Endodermal cell (in vitro differentiated cells): Measurements from ENCODE around the gene FOXO6. TPM values are rescaled to one million over a fixed set of nuclear protein-coding genes. Genes with fewer than 3 reads are reported as not detected.

Experiments
- DNase-seq: peaks from one replicate; pipeline ENCODE4 v3.0.0-alpha.2; 2017
- H3K27ac ChIP-seq: 2 replicates; pipeline ENCODE4 v1.5.1; 2013; ENCODE audit warnings: mild to moderate bottlenecking, low read depth, low read length, moderate library complexity
- H3K27me3 ChIP-seq: 2 replicates; pipeline ENCODE4 v1.6.1; 2013; ENCODE audit warnings: mild to moderate bottlenecking, low read length, moderate library complexity; ENCODE audit not compliant: insufficient read depth, control insufficient read depth, poor library complexity, severe bottlenecking
- H3K36me3 ChIP-seq: 2 replicates; pipeline ENCODE4 v1.7.0; 2013; ENCODE audit warnings: mild to moderate bottlenecking, low read length, moderate library complexity; ENCODE audit not compliant: control insufficient read depth, insufficient read depth
- H3K4me1 ChIP-seq: one replicate; pipeline ENCODE4 v1.7.0; 2013; ENCODE audit warnings: low read length; ENCODE audit not compliant: control insufficient read depth, insufficient read depth
- H3K4me3 ChIP-seq: 2 replicates; pipeline ENCODE4 v1.5.1; 2013; ENCODE audit warnings: mild to moderate bottlenecking, low read length, moderate library complexity
- H3K9ac ChIP-seq: 2 replicates; pipeline ENCODE4 v1.6.1; 2013; ENCODE audit warnings: mild to moderate bottlenecking, low read length, moderate library complexity; ENCODE audit not compliant: poor library complexity, severe bottlenecking; ENCODE audit errors: extremely low read depth
- H3K9me3 ChIP-seq: 2 replicates; pipeline ENCODE4 v1.6.1; 2013; ENCODE audit warnings: mild to moderate bottlenecking, low read length, moderate library complexity; ENCODE audit not compliant: control insufficient read depth
- H3K27ac Mint-ChIP-seq: 2 replicates; pipeline ENCODE4 v1.8.0; 2020; ENCODE audit warnings: mixed read lengths
- H3K27me3 Mint-ChIP-seq: 2 replicates; pipeline ENCODE4 v1.8.0; 2021; ENCODE audit warnings: mild to moderate bottlenecking, mixed read lengths; ENCODE audit not compliant: insufficient read depth
- H3K36me3 Mint-ChIP-seq: 2 replicates; pipeline ENCODE4 v1.8.0; 2020; ENCODE audit warnings: low read depth, mixed read lengths
- H3K4me1 Mint-ChIP-seq: 2 replicates; pipeline ENCODE4 v1.8.0; 2020; ENCODE audit warnings: mixed read lengths
- H3K4me3 Mint-ChIP-seq: 2 replicates; pipeline ENCODE4 v1.8.0; 2020; ENCODE audit warnings: mild to moderate bottlenecking, moderate library complexity, mixed read lengths
- H3K9me3 Mint-ChIP-seq: 2 replicates; pipeline ENCODE4 v1.8.0; 2020; ENCODE audit warnings: mild to moderate bottlenecking, mixed read lengths
- WGBS, 2 experiments: methylation state at CpG; one replicate each; pipeline versions ENCODE4 v1.1.5 to v1.1.7; 2013; ENCODE audit warnings: missing lambda C conversion rate in 2 of 2, mixed read lengths in 1 of 2; ENCODE audit not compliant: insufficient coverage in 1 of 2, insufficient read length in 1 of 2; 5-methylcytosine and 5-hydroxymethylcytosine counted together
- total RNA-seq, 2 donors: library from RNA; stranded (reverse); fragmentation: NEBNext Ultra II Directional in 1 of 2; extraction: Animal tissue kit (Norgen Biotek cat#: 25700) in 1 of 2; gene quantifications; 2 replicates in 1 of 2; 3 replicates in 1 of 2; pipeline ENCODE4 v1.2.1, GENCODE V29; 2021
- TF ChIP-seq, protein P1 (sequence below): fragments of 200-600 bp; sonication (generic); conservative IDR thresholded peaks from 2 replicates; pipeline ENCODE4 v1.5.0; 2021; ENCODE audit warnings: antibody characterized with exemption, mild to moderate bottlenecking

Gene FOXO6
- total RNA-seq, 2 donors from 2014 or later, result 1.7 to 1.8 TPM

DNA sequence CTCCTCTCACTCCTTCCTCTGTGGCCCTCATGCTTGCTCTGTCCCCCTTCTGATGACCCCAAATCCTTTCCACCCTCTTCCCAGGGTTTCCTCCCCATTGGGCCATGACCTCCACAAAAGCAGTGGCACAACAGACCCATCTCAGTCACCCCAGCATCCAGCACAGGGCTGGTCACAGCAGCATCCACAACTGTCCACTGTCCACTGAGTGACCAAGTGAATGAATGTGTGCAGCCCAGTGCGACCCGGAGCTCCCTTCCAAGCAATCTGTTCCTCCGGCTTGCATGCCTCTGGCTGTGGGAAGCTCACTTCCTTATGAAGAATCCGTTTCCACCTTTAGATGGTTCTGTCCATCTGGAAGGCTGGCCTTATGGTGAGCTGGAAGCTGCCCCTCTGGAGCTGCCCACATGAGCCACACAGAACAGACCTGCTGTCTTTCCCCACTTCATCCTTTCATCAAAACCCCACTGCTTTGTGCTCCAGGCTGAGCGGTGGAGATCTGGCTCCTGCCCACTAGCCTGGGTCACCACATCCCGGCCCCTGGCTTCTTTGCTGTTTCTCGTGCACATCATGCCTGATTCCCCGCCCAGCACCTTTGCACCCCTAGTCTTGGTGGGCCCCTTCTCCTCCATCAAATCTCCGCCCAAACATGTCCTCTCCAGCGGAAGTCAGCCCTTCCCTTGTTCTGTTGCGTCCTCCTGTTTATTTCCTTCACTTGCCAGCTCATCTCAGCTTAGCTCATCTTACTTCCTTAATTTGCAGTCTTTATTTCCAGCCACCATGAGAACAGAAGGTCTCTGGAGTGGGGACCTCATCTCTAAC lies 66.9 kb downstream of the FOXO6 start:
- no peaks in the 10 kb centered on the region for H3K9me3 Mint-ChIP-seq
- WGBS, 2 experiments, result 92 to 98% methylated on average over 11 of the region's 11 CpGs
- Histone ChIP-seq H3K27ac (no peak overlapping the region), H3K27me3 (no peaks in the 10 kb centered on the region), H3K4me3 (no peak overlapping the region), H3K4me1 (no peaks in the 10 kb centered on the region), H3K9ac (no peak overlapping the region), H3K9me3 (no peaks in the 10 kb centered on the region), H3K36me3 (no peaks in the 10 kb centered on the region)
- peaks cover 9% of the 10 kb centered on the region for H3K27me3 Mint-ChIP-seq
- TF ChIP-seq, protein P1, sequence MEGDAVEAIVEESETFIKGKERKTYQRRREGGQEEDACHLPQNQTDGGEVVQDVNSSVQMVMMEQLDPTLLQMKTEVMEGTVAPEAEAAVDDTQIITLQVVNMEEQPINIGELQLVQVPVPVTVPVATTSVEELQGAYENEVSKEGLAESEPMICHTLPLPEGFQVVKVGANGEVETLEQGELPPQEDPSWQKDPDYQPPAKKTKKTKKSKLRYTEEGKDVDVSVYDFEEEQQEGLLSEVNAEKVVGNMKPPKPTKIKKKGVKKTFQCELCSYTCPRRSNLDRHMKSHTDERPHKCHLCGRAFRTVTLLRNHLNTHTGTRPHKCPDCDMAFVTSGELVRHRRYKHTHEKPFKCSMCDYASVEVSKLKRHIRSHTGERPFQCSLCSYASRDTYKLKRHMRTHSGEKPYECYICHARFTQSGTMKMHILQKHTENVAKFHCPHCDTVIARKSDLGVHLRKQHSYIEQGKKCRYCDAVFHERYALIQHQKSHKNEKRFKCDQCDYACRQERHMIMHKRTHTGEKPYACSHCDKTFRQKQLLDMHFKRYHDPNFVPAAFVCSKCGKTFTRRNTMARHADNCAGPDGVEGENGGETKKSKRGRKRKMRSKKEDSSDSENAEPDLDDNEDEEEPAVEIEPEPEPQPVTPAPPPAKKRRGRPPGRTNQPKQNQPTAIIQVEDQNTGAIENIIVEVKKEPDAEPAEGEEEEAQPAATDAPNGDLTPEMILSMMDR, result no peak
- no peak overlapping the region for H3K4me3 Mint-ChIP-seq
- no peak overlapping the region for H3K27ac Mint-ChIP-seq
- H3K36me3 Mint-ChIP-seq, result no peaks in the 10 kb centered on the region
- no peak for DNase-seq
- peaks cover 5% of the 10 kb centered on the region for H3K4me1 Mint-ChIP-seq

DNA sequence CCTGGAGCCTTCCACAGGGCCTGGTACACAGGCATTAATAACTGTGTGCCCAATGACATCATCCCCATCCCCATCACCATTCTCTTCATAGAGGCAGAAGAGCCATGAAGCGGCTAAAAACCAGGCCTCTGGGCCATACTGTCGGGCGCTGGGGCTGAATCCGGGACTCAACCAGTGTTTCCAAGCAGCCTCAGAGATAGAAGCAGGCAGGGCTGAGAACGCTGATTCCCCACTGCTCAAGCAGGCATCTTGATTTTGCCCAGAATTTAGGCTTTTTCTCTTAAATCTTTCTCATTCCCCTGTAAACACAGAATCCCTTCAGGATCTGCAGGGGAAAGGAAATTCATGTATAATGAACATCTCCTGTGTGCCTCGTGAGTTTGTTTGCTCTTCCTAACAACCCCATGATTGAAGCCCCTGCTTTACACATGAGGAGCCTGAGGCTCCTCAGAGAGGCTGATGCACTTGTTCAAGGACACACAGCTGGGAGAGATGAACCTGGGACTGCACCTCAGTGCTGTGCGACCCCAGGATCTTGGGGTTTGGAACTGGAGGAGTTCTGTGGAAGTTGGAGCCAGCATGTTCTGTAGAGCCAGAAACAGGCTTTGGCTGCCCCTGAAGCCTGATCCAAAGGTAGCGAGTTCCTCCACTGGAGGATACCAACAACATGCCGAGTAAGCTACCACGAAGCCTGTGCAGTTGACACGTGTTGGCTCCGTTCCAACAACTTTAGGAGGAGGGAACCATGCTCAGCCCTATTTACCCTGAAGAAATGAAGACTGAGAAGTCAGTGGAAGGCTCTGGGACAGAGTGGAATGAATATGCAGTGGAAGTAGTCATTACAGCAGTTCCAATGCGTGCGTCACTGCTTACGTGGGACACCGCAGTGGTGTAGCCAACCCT lies 67.8 kb downstream of the FOXO6 start:
- Mint-ChIP-seq H3K27me3 (peaks cover 9% of the 10 kb centered on the region), H3K27ac (no peak overlapping the region), H3K4me3 (no peak overlapping the region), H3K9me3 (no peaks in the 10 kb centered on the region), H3K4me1 (peaks cover 6% of the 10 kb centered on the region), H3K36me3 (no peaks in the 10 kb centered on the region)
- no peaks in the 10 kb centered on the region for H3K36me3 ChIP-seq
- no peak overlapping the region for H3K9ac ChIP-seq
- H3K27ac ChIP-seq, result no peak overlapping the region
- H3K4me1 ChIP-seq, result no peaks in the 10 kb centered on the region
- H3K27me3 ChIP-seq, result no peaks in the 10 kb centered on the region
- H3K4me3 ChIP-seq, result no peak overlapping the region
- no peak for DNase-seq
- no peaks in the 10 kb centered on the region for H3K9me3 ChIP-seq
- 92 to 94% methylated on average over 16 of the region's 16 CpGs for WGBS, 2 experiments
- TF ChIP-seq, protein P1, result no peak

DNA sequence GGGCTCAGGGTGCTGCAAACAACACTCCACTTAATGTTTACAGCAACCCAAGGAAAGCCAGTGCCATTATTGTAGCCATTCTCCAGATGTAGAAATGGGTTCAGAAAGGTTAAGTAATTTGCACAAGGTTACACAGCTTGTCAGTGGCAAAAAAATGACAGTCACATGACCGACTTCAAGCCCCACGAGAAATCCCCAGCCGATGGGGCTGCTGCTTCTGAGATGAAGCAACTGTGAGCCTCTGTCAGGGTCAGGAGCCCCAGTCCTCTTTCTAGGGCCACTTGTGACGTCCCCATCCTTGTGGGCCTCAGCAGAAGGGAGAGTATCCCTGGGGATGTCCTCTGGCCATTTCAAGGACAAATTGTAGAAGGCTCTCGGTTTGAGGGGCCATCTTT lies 68.4 kb downstream of the FOXO6 start:
- H3K4me1 Mint-ChIP-seq, result peaks cover 9% of the 10 kb centered on the region
- H3K27me3 ChIP-seq, result no peaks in the 10 kb centered on the region

More for the DNA sequence above, 68.4 kb downstream of the FOXO6 start:
- Mint-ChIP-seq H3K27ac (no peak overlapping the region), H3K27me3 (peaks cover 12% of the 10 kb centered on the region), H3K4me3 (no peak overlapping the region), H3K36me3 (no peaks in the 10 kb centered on the region), H3K9me3 (no peaks in the 10 kb centered on the region)
- 91 to 93% methylated on average over 5 of the region's 5 CpGs for WGBS, 2 experiments
- Histone ChIP-seq H3K27ac (no peak overlapping the region), H3K9ac (no peak overlapping the region), H3K4me1 (no peaks in the 10 kb centered on the region), H3K9me3 (no peaks in the 10 kb centered on the region), H3K36me3 (no peaks in the 10 kb centered on the region), H3K4me3 (no peak overlapping the region)
- TF ChIP-seq, protein P1, result no peak
- DNase-seq, result no peak
